ENCODE measurements around the gene AAGAB. TPM values are rescaled to one million over a fixed set of nuclear protein-coding genes. Genes with fewer than 3 reads are reported as not detected.
A peak's percentile ranks its signal among the peaks of the same experiment; 100 is the strongest.

Gene AAGAB
- total RNA-seq, 1 experiment from 2014 or later: 52.0 TPM

- H3K79me2 ChIP-seq (ENCODE audit: insufficient read depth, low read length): peaks cover 56% of the 10 kb centered on the region
- CTCF ChIA-PET: interaction anchor here (1.5 kb wide), 1 partner anchor 13 kb away, joined by 3 read pairs; no protein-coding TSS in a partner anchor
Measured at GRCh38 chr15:67253549-67254237, 768 bp downstream of the AAGAB start.

More at GRCh38 chr15:67253549-67254237, 768 bp downstream of the AAGAB start:
- peaks cover 7 to 21% of the 10 kb centered on the region in 2 experiments; a peak in 3 of 4 replicates for H3K4me1 ChIP-seq (ENCODE audit: control insufficient read depth in 1 of 2, insufficient read depth in 2 of 2, low read length in 2 of 2)
- no peaks in the 10 kb centered on the region for H3K9me3 ChIP-seq (ENCODE audit: control insufficient read depth in 1 of 2, insufficient read depth in 1 of 2, low read depth in 1 of 2, low read length in 2 of 2)
- no peak for TF ChIP-seq SRF (IDR thresholded peaks at IDR 0.05; ENCODE audit: low read depth)
- no peak for TF ChIP-seq CBX3 (IDR thresholded peaks at IDR 0.05; ENCODE audit: low read depth)
- TF ChIP-seq ATF3 (IDR thresholded peaks at IDR 0.05): no peak
- no peak for TF ChIP-seq SIN3A (IDR thresholded peaks at IDR 0.05; ENCODE audit: low read depth)
- no peak for TF ChIP-seq SP1 (IDR thresholded peaks at IDR 0.05; ENCODE audit: low read depth)
- TF ChIP-seq ELF1 (IDR thresholded peaks at IDR 0.05; ENCODE audit: borderline replicate concordance, low read depth): no peak
- no peak for TF ChIP-seq ZBTB33 (IDR thresholded peaks at IDR 0.05; ENCODE audit: extremely low read depth, insufficient replicate concordance, low read length)
- no peak for TF ChIP-seq JUND (IDR thresholded peaks at IDR 0.05)
- no peak for TF ChIP-seq ZNF274 (IDR thresholded peaks at IDR 0.05; ENCODE audit: low read depth, low read length)
- no peak for TF ChIP-seq FOSL1 (IDR thresholded peaks at IDR 0.05; ENCODE audit: low read depth)
- TSS peak; percentile 58 for BruUV-seq (replicated peaks)
- peak overlapping the region; percentile 74 for H3K4me2 ChIP-seq (ENCODE audit: low read length)
- intact Hi-C loops (cut with micrococcal nuclease): loop anchor here (10.0 kb wide), 1 partner anchor 1459 kb away; the partner anchor contains the start of gene DENND4A
- H3K27me3 ChIP-seq (ENCODE audit: insufficient read depth, low read length): no peaks in the 10 kb centered on the region
- peak overlapping the region; percentile 60 for H3K27ac ChIP-seq (ENCODE audit: low read depth, low read length)
- H3K9ac ChIP-seq (ENCODE audit: low read length): peak overlapping the region; percentile 87
- H3K4me3 ChIP-seq (replicated peaks in 1 of 2; ENCODE audit: low read depth in 1 of 2, low read length in 2 of 2): peak overlapping the region; percentile 77 to 96
- RAD21 ChIA-PET (ENCODE audit: low non-redundant PET in 1 of 2, low total read pairs in 2 of 2, uncharacterized antibody in 2 of 2, unreplicated experiment in 2 of 2): no interaction called here
- POLR2A ChIA-PET: interaction anchor here (1.5 kb wide), 1 partner anchor 105 kb away, joined by 3 read pairs; no protein-coding TSS in a partner anchor
- no peaks in the 10 kb centered on the region for H3K36me3 ChIP-seq (ENCODE audit: control insufficient read depth in 1 of 2, insufficient read depth in 2 of 2, low read length in 2 of 2)
- DNase-seq (ENCODE audit: low read depth, low spot score) (no peak), ATAC-seq (no peak)
- H4K20me1 ChIP-seq (ENCODE audit: insufficient read depth): no peaks in the 10 kb centered on the region
- no peaks in the 10 kb centered on the region for H3K9me2 ChIP-seq (ENCODE audit: insufficient read depth)
- no peak overlapping the region for H2AFZ ChIP-seq (ENCODE audit: low read depth, low read length, poor library complexity, severe bottlenecking)

Data from HCT116 (cell line).